ENCODE data around the gene MMP24OS. TPM values are rescaled to one million over a fixed set of nuclear protein-coding genes. Genes with fewer than 3 reads are reported as not detected.

The MMP24OS gene
- 17.4 and 18.9 TPM in 2 replicates for polyA plus RNA-seq

DNA sequence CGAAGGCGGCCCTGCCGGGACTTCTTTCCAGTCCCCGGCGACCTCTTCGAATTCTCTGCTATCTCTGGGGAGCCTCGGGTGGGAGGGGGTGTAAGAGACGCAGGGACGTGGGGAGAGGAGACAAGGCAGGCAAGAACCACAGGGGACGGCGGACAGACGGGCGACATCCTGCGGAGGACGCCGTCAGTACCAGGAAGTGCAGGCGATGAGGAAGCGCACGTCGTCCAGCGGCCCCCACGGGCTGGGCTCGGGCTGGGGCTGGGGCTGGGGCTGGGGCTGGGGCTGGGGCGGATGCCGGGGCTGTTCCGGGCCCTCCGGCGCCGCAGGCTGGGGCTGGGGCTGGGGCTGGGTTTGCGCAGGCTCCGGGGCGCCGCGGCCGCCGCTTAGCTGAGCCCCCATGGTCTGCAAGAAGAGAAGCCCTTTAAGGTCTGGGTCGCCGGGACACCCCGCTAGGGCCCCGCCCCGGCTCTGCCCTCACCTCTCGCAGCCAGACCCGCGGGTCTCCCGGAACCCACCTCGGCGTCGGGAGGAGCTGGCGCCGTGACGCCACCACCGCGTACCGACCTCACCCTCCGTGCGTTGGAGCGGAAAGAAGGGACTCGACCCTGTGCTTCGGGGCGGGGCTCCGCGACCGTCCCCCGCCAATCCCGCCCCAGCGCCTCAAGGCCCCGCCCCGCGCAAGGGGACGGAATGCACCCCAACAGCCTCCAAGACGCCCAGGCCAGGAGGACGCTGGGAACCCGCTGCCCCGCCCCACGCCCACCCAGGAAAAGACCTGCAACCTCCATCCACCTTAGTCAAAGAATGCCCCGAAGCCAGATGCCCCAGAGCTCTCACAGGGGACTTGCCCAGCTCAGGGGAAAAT lies at the start of gene MMP24OS:
Gene MMP24OS, minus strand, starts transcription at position 592 of the 865 bp plus-strand sequence. Its CDS starts 193 bp downstream, at position 399.

GRCh38 chr20:35291654-35292503 lies 14.0 kb upstream of the MMP24OS start, which contains the start of gene FAM83C:
TSS of gene FAM83C (minus strand) at chr20:35292425. CDS start at chr20:35292304, 121 bp downstream.

DNA sequence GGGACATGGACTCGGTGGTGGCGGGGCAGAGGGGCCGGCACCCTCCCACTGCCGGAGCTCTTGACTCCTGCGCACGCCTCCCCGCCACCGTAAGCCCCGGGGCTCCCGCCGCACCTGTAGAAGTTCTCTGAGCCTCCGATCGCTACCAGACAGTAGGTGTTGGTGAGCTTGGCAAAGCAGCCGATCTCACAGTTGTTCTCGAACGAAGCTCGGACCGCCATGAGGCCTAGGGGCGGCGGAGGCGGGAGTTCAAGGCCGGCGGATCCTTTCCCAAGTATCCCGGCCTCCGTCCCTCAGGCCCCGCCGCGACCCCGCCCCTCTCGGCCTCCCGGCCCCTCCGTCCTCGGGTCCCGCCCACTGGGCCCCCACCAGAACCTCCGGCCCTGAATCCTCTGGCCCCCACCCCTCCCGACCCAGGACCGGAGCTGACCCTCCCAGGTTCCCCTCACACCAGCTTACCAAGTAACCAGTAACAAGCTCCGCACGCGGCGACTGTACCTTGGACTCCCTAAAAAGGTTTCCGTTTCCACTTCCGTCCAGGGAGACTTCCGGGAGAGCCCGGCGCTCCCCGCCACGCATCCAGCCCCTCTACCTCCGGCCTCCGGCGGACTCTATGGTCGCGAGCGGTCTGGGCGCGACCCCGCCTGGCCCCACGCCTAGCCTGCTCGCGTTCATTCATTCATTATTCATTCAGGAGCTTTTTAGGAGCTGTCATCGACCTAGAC lies 6.5 kb upstream of the MMP24OS start, which contains the start of gene EIF6:
Gene EIF6, minus strand, starts transcription at position 506 of the 725 bp plus-strand sequence. Its CDS starts 285 bp downstream, at position 221.

Other genes with a start within 250 kb of the MMP24OS start
- 9.4 and 9.9 TPM in 2 replicates for gene TRPC4AP, start 185.3 kb downstream of the MMP24OS start, polyA plus RNA-seq
- gene EDEM2, start 130.8 kb downstream of the MMP24OS start, polyA plus RNA-seq = 10.2 and 11.3 TPM in 2 replicates
- 62.1 and 84.1 TPM in 2 replicates for gene PROCR, start 106.0 kb downstream of the MMP24OS start, polyA plus RNA-seq
- gene MMP24, start 51.4 kb downstream of the MMP24OS start, polyA plus RNA-seq = 0.22 and 0.46 TPM in 2 replicates
- 125 and 147 TPM in 2 replicates for gene EIF6, start 6.7 kb upstream of the MMP24OS start, polyA plus RNA-seq
- not detected in 2 replicates for gene FAM83C, start 14.3 kb upstream of the MMP24OS start, polyA plus RNA-seq
- 56.2 and 58.1 TPM in 2 replicates for gene UQCC1, start 133.9 kb upstream of the MMP24OS start, polyA plus RNA-seq
- gene GDF5, start 160.1 kb upstream of the MMP24OS start, polyA plus RNA-seq = 0.20 TPM in 1 of 2 replicates, not detected in the other
- 2.3 and 6.1 TPM in 2 replicates for gene CEP250, start 177.5 kb upstream of the MMP24OS start, polyA plus RNA-seq